Thyroid gland (tissue), 4 donors: ENCODE data around the gene ZNF644.
"Not testable (repeated sequence)": the region's sequence is repeated elsewhere in the genome, so short reads cannot be mapped to it uniquely, and the experiment has no call there.

ENCODE experiments used
- CTCF ChIP-seq, 6 experiments: fragments of 200-600 bp in 3 of 6; fragments of 450-650 bp in 3 of 6; sonication (generic) in 3 of 6; IDR thresholded peaks; one replicate each; pipeline ENCODE4 v1.5.1; 2016 to 2019; ENCODE audit warnings: antibody characterized with exemption in 6 of 6, mild to moderate bottlenecking in 2 of 6, inconsistent platforms in 1 of 6, moderate library complexity in 1 of 6
- POLR2A ChIP-seq, 2 donors: fragments of 450-650 bp; IDR thresholded peaks; one replicate each; pipeline ENCODE4 v1.6.1; 2017; ENCODE audit warnings: antibody characterized with exemption in 2 of 2, mild to moderate bottlenecking in 2 of 2, moderate library complexity in 1 of 2

- TF ChIP-seq CTCF, POLR2A (IDR thresholded peaks at IDR 0.05): not testable (repeated sequence)
These were observed 129.6 kb downstream of the ZNF644 start for GRCh38 chr1:90892196-90892595.
